Activated CD8-positive, alpha-beta memory T cell treated with anti-CD3 and anti-CD28 coated beads, Interleukin-2, amount 50 U/mL, for 24 hours (primary cell): ENCODE data around the gene CAPZB.

Source experiments
- DNase-seq: peaks from one replicate; pipeline ENCODE4 v3.0.0-alpha.2; 2020; ENCODE audit errors: extremely low read depth

Gene CAPZB

GRCh38 chr1:19385221-19385620 lies 100.1 kb downstream of the CAPZB start:
- DNase-seq: no peak

GRCh38 chr1:19384772-19385187 lies 100.6 kb downstream of the CAPZB start:
- no peak for DNase-seq

- no peak for DNase-seq
These were observed 101.2 kb downstream of the CAPZB start for GRCh38 chr1:19384113-19384512.

DNA sequence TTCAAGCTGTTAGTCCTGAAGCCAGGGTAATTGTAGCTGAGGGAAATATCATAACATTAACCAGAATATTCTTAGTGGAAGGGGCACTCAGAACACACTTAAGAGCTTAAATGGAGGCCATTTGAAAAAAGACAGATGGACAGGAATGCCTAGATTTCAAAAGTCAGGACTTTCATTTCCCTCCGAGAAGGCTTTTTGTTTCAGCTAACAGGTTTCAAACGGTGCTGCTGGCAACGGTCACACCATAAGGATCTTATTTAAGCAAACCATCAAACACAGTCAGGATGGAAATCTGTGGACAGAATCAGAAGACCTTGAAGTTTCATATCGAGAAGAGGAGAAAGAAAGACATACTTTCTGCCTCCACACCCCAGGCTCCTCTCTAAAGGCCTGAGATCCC lies 103.1 kb downstream of the CAPZB start:
- no peak for DNase-seq

DNA sequence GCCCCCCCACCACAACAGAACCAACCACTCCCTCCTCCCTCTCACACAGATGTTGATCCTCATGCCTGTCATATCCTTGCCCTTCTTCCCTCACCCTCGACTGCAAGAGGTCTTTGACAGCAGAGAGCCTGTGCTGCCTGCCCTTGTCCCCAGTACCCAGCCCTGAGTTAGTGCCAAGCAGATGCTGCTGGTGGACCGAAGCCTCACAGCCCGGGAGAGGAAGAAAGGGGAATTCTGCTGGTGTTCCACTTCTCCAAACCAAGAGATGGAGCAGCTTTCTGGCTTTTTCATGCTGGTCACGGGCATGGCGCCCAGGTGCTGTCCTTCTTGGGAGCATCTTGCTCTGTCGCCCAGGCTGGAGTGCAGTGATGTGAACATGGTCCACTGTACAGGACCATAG lies 104.1 kb downstream of the CAPZB start:
- no peak for DNase-seq

DNA sequence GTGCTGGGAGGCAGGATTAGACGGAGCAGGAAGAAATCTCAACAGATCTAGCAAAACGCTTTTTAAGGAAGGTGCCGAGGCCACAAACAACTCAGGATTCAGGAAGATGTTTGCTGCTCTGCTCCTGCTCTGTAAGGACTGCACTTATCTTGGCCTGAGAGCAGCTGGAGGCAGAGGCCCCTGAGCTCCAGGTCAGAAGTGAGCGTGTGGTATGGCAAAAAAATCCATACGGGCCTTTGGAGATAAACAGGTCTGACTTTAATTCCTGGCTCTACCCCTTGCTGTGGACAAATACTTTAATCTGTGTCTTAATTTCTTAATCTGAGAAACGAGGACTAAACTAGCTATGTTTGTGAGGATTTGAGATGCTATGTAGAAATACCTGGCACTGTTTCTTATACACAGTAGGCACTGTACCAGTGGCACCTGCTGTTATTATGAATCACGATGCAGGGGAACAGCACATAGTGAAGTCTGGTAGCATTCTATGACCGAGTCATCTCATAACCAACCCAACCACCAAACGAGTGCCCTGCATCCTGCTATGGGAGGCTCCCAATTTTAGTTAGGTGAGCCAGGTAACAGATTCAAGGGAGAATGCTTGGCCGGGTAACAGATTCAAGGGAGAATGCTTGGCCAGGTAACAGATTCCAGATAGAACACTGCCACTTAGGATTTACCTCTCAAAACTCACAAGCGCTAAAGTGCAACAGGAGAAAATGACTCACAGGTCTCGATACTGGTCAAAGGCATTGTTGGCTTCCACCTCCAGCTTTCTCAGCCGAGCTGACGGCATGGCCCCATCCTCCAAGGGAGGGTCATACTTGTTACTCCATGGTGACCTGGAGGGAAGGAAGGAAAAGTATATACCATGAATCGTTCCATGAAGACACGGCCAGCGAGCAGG lies 107.3 kb downstream of the CAPZB start:
- DNase-seq: no peak

DNA sequence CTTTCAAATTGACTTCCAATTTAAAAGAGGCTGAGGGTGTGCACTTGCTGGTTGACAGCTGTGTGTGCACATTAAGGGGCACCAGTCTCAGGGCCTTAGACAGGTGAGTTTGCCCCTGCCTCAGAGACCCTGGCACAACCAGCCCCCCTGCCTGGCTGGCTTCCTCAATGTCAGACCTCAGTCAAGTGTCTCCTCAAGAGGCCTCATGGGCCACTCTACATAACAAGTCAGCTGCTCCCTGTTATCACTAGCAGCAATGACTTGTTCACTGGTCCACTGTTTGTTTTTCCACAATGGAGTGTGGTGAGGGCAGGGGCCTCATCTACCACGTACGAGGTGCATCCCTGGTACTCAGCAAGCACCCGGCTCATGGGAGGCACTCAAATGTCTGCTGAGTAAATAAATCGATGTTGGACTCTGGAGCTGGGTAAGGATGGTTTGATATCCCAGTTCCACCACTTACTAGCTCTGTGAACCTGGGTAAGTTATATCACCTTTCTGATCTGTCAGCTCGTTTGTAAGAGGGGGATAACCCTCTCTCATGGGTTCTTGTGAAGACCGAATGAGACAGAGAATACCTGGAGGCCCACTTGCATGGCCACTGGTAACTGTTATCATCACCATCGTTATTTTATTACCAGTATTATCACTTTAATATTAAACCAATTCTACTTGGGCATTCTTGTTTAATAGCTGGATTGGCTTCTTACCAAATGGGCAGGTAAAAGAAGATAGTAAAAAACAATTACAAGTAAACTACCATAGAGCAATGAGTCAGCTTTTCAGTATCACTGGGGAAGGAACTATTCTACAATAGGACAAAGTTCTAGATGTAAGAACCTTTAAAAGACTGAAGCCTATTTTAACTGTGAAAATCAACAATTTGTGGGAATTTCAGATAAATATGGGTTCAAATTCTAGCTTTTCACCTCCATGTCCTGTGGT lies 108.6 kb downstream of the CAPZB start:
- DNase-seq: no peak

GRCh38 chr1:19375631-19376400 lies 109.5 kb downstream of the CAPZB start:
- DNase-seq: no peak

DNA sequence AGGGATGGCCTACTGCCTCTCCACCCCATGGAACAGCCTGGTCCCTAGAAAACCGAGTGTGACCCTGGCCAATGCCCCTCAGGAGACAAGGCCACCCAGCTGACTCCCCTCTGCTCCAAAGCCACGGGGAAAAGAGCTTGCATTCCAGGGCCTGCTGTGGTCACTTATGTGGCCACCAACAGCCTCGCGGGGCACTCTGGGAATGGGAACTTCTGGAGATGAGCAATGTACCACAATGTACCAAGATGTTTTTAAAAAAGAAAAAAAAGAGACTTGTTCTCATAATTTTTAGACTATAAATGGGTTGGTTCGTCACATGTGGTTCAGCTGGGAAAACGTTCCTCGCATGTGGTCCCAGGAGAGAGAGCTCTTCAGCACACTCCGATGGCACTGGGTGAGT lies 110.4 kb downstream of the CAPZB start:
- no peak for DNase-seq

GRCh38 chr1:19374083-19374801 lies 111.1 kb downstream of the CAPZB start:
- DNase-seq: no peak

DNA sequence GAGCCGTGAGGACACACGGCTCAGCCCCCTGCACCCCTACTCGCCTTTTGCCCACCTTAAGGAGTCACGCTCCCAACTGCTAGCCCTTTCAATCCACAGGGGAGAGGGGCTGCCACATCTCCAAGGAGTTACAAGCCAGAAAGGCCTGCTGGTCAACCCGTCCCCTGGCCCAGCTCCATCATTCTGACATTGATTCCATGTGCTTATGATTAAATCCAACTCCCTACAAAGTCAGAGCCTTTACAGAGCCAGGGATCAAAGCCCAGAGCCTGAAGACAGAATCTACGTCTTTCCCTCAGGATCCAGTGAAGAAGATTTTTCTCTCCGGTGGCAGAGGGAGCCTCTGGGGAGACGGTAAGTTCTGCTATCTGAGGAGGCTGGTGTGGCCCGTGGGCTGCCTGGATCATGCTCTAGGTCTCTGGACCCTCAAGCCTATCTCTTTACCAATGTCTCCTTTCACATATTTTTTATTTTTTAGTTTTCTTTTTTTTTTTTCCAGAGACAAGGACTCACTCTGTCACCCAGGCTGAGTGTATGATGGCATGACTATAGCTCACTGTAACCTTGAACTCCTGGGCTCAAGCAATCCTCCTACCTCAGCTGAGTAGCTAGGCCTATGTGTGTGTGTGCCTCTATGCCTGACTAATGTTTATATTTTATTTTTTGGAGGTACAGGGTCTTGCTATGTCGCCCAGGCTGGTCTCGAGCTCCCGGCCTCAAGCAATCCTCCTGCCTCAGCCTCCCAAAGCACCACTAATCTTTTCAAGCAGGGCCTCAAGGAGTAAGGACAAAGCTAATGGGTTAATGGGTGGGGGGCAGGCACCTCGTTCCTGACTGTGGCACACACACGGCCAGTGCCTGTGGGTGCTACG lies 111.9 kb downstream of the CAPZB start:
- no peak for DNase-seq

GRCh38 chr1:19372602-19373001 lies 112.7 kb downstream of the CAPZB start:
- DNase-seq: no peak

- DNase-seq: no peak
These were observed 113.2 kb downstream of the CAPZB start for GRCh38 chr1:19372136-19372514.

DNA sequence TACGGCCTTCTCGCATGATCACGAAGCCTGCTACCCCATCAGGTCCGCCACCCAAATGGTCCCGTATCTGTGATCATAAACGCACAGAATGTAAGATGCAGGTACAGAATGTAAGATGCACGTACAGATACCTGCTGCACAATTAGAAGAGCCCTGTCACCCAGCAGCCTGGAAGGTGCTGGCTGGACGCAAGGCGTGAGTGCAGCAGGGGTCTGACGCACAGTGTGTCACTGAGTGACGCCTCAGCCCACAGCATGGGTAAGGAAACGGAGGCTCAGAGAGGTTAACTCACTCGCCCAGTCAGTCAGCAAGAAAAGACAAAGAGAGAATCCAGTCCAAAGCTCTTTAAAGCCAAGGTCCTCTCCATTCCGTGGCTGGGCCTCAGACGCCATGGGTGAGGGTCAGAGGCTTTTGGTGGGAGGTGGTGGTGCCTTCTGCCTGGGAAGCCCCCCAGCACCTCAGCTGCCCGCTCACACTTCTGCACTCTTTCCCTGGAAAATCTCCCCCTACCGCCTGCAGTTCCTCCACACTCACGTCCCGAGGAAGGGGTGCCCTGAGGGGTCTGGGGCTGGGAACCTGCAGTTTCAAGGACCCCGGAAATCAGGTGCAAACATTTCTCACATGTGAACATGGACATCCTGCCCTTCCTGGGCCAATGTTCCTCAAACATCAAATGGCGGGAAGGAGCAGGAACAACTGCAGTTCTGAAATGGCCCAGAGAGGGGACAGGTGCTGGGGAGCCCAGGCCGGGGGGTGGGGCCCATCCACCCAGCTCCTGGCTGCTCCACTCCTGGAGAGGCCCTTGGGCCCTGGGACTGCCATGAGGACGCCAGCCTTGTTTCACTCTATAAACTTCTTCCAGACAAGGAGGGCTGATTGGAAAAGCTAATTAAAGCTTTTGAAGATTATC lies 113.9 kb downstream of the CAPZB start:
- no peak for DNase-seq

DNA sequence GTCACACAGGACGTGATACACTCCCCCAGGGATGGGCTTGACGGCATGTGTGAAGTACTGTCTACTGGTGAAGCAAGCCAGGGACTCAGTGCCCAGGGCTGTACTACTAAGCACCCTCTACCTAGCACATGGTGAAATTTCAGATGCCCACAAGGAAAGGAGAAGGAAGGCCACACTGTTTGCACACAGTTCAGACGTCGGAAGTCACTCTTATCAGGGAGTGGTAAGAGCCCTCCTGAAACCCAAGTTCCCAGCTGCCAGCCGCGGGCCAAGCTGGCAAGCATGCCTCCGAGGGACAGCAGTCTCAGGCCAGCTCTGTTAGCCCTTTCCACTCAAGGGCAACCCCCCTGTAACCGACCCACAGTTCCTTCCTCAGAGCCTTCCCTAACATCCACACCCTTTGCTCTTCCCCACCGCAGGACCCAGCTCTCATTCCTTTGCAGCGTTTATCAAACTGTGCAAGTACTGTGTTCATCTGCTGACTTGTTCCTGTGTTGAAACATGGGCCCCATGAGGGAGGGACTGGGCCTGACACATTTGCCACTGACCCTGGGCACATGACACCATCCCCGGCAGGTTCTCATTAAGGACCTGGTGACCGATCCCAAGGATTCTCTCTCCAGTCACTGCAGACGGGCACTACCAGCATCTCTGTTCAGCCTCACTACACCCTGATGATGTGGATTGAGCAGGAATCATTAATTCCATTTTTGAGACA lies 114.7 kb downstream of the CAPZB start:
- DNase-seq: no peak

GRCh38 chr1:19369396-19370090 lies 115.8 kb downstream of the CAPZB start:
- no peak for DNase-seq

DNA sequence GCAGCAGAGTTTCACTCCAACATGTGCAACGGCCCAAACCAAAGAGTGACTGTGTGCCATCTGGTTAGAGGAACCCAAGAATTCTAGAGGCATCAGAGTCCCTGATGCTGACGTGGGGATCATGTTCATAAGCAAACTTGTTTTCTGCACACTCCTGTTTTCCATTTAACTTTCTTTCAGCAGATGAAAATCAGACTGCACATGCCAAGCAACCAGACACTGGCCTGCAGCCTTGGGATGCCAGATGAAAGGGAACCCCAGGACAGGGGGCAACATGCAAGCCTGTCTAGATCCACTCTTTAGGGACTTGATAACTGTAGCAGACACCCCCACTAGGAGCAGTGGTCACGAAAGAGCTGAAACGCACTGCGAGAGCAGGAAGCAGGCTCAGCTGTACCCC lies 116.4 kb downstream of the CAPZB start:
- DNase-seq: no peak

- no peak for DNase-seq
These were observed 117.3 kb downstream of the CAPZB start for GRCh38 chr1:19368050-19368449.
